ENCODE results near the gene TRIM8.

The TRIM8 gene

GRCh38 chr10:102626026-102626685 is 18.1 kb upstream of the TRIM8 start:
- Histone ChIP-seq H3K4me1 (ENCODE audit: control insufficient read depth, insufficient read depth, low read length) (peaks cover 84% of the 10 kb centered on the region), H3K9ac (ENCODE audit: low read length) (no peak overlapping the region), H3K4me3 (ENCODE audit: low read length) (no peak overlapping the region), H3K27me3 (replicated peaks; ENCODE audit: control insufficient read depth, insufficient read depth, low read length) (no peaks in the 10 kb centered on the region), H3K36me3 (ENCODE audit: control insufficient read depth, insufficient read depth, low read length, severe bottlenecking) (no peaks in the 10 kb centered on the region), H3K9me3 (ENCODE audit: control insufficient read depth, low read length) (no peaks in the 10 kb centered on the region)
- no peak for DNase-seq (ENCODE audit: low read depth)

GRCh38 chr10:102627291-102627735 is 17.0 kb upstream of the TRIM8 start:
- H3K9me3 ChIP-seq (ENCODE audit: control insufficient read depth, low read length) = no peaks in the 10 kb centered on the region
- peak overlapping the region; percentile 85 for H3K9ac ChIP-seq (ENCODE audit: low read length)
- peak overlapping the region; percentile 1 for H3K4me3 ChIP-seq (ENCODE audit: low read length)
- DNase-seq (ENCODE audit: low read depth) = no peak
- H3K27me3 ChIP-seq (replicated peaks; ENCODE audit: control insufficient read depth, insufficient read depth, low read length) = no peaks in the 10 kb centered on the region
- H3K36me3 ChIP-seq (ENCODE audit: control insufficient read depth, insufficient read depth, low read length, severe bottlenecking) = no peaks in the 10 kb centered on the region
- H3K4me1 ChIP-seq (ENCODE audit: control insufficient read depth, insufficient read depth, low read length) = peaks cover 85% of the 10 kb centered on the region

GRCh38 chr10:102627736-102628293 is 16.5 kb upstream of the TRIM8 start:
- Histone ChIP-seq H3K36me3 (ENCODE audit: control insufficient read depth, insufficient read depth, low read length, severe bottlenecking) (no peaks in the 10 kb centered on the region), H3K4me3 (ENCODE audit: low read length) (peak overlapping the region; percentile 7), H3K9me3 (ENCODE audit: control insufficient read depth, low read length) (no peaks in the 10 kb centered on the region), H3K4me1 (ENCODE audit: control insufficient read depth, insufficient read depth, low read length) (peaks cover 90% of the 10 kb centered on the region), H3K9ac (ENCODE audit: low read length) (peak overlapping the region; percentile 85), H3K27me3 (replicated peaks; ENCODE audit: control insufficient read depth, insufficient read depth, low read length) (no peaks in the 10 kb centered on the region)
- peak; percentile 72 for DNase-seq (ENCODE audit: low read depth)

GRCh38 chr10:102628451-102628911 is 15.8 kb upstream of the TRIM8 start:
- Histone ChIP-seq H3K9me3 (ENCODE audit: control insufficient read depth, low read length) (no peaks in the 10 kb centered on the region), H3K4me1 (ENCODE audit: control insufficient read depth, insufficient read depth, low read length) (peaks cover 92% of the 10 kb centered on the region)
- peak; percentile 35 for DNase-seq (ENCODE audit: low read depth)

GRCh38 chr10:102629661-102630614 is 14.3 kb upstream of the TRIM8 start:
- H3K4me3 ChIP-seq (ENCODE audit: low read length) = peak overlapping the region; percentile 2
- peak; percentile 77 for DNase-seq (ENCODE audit: low read depth)
- H3K4me1 ChIP-seq (ENCODE audit: control insufficient read depth, insufficient read depth, low read length) = peaks cover 91% of the 10 kb centered on the region
- peak overlapping the region; percentile 85 for H3K9ac ChIP-seq (ENCODE audit: low read length)
- H3K36me3 ChIP-seq (ENCODE audit: control insufficient read depth, insufficient read depth, low read length, severe bottlenecking) = no peaks in the 10 kb centered on the region
- no peaks in the 10 kb centered on the region for H3K27me3 ChIP-seq (replicated peaks; ENCODE audit: control insufficient read depth, insufficient read depth, low read length)
- no peaks in the 10 kb centered on the region for H3K9me3 ChIP-seq (ENCODE audit: control insufficient read depth, low read length)

More at GRCh38 chr10:102628451-102628911, 15.8 kb upstream of the TRIM8 start:
- no peaks in the 10 kb centered on the region for H3K36me3 ChIP-seq (ENCODE audit: control insufficient read depth, insufficient read depth, low read length, severe bottlenecking)
- H3K9ac ChIP-seq (ENCODE audit: low read length) = peak overlapping the region; percentile 85
- H3K4me3 ChIP-seq (ENCODE audit: low read length) = peak overlapping the region; percentile 7
- no peaks in the 10 kb centered on the region for H3K27me3 ChIP-seq (replicated peaks; ENCODE audit: control insufficient read depth, insufficient read depth, low read length)

- Histone ChIP-seq H3K9me3 (ENCODE audit: control insufficient read depth, low read length) (no peaks in the 10 kb centered on the region), H3K4me3 (ENCODE audit: low read length) (no peak overlapping the region), H3K36me3 (ENCODE audit: control insufficient read depth, insufficient read depth, low read length, severe bottlenecking) (no peaks in the 10 kb centered on the region), H3K4me1 (ENCODE audit: control insufficient read depth, insufficient read depth, low read length) (peaks cover 84% of the 10 kb centered on the region), H3K27me3 (replicated peaks; ENCODE audit: control insufficient read depth, insufficient read depth, low read length) (no peaks in the 10 kb centered on the region), H3K9ac (ENCODE audit: low read length) (peak overlapping the region; percentile 73)
- no peak for DNase-seq (ENCODE audit: low read depth)
These were observed 13.6 kb upstream of the TRIM8 start for GRCh38 chr10:102630663-102631062.

- no peak for DNase-seq (ENCODE audit: low read depth)
- H3K36me3 ChIP-seq (ENCODE audit: control insufficient read depth, insufficient read depth, low read length, severe bottlenecking) = no peaks in the 10 kb centered on the region
- H3K4me3 ChIP-seq (ENCODE audit: low read length) = peak overlapping the region; percentile 47
- peak overlapping the region; percentile 89 for H3K9ac ChIP-seq (ENCODE audit: low read length)
- no peaks in the 10 kb centered on the region for H3K27me3 ChIP-seq (replicated peaks; ENCODE audit: control insufficient read depth, insufficient read depth, low read length)
- H3K4me1 ChIP-seq (ENCODE audit: control insufficient read depth, insufficient read depth, low read length) = peaks cover 76% of the 10 kb centered on the region
- no peaks in the 10 kb centered on the region for H3K9me3 ChIP-seq (ENCODE audit: control insufficient read depth, low read length)
These were observed 12.5 kb upstream of the TRIM8 start for GRCh38 chr10:102631525-102632393.

- Histone ChIP-seq H3K9ac (ENCODE audit: low read length) (peak overlapping the region; percentile 89), H3K36me3 (ENCODE audit: control insufficient read depth, insufficient read depth, low read length, severe bottlenecking) (no peaks in the 10 kb centered on the region), H3K4me3 (ENCODE audit: low read length) (peak overlapping the region; percentile 47), H3K4me1 (ENCODE audit: control insufficient read depth, insufficient read depth, low read length) (peaks cover 68% of the 10 kb centered on the region), H3K27me3 (replicated peaks; ENCODE audit: control insufficient read depth, insufficient read depth, low read length) (no peaks in the 10 kb centered on the region), H3K9me3 (ENCODE audit: control insufficient read depth, low read length) (no peaks in the 10 kb centered on the region)
- DNase-seq (ENCODE audit: low read depth) = peak; percentile 38
These were observed 11.7 kb upstream of the TRIM8 start for GRCh38 chr10:102632394-102633111.

GRCh38 chr10:102633287-102633686 is 11.0 kb upstream of the TRIM8 start:
- H3K4me1 ChIP-seq (ENCODE audit: control insufficient read depth, insufficient read depth, low read length) = peaks cover 61% of the 10 kb centered on the region
- DNase-seq (ENCODE audit: low read depth) = peak; percentile 64
- H3K36me3 ChIP-seq (ENCODE audit: control insufficient read depth, insufficient read depth, low read length, severe bottlenecking) = no peaks in the 10 kb centered on the region
- H3K4me3 ChIP-seq (ENCODE audit: low read length) = peak overlapping the region; percentile 47
- H3K27me3 ChIP-seq (replicated peaks; ENCODE audit: control insufficient read depth, insufficient read depth, low read length) = no peaks in the 10 kb centered on the region
- H3K9ac ChIP-seq (ENCODE audit: low read length) = peak overlapping the region; percentile 89
- no peaks in the 10 kb centered on the region for H3K9me3 ChIP-seq (ENCODE audit: control insufficient read depth, low read length)

GRCh38 chr10:102633848-102634247 is 10.4 kb upstream of the TRIM8 start:
- Histone ChIP-seq H3K4me1 (ENCODE audit: control insufficient read depth, insufficient read depth, low read length) (peaks cover 55% of the 10 kb centered on the region), H3K27me3 (replicated peaks; ENCODE audit: control insufficient read depth, insufficient read depth, low read length) (no peaks in the 10 kb centered on the region), H3K9ac (ENCODE audit: low read length) (peak overlapping the region; percentile 89), H3K4me3 (ENCODE audit: low read length) (peak overlapping the region; percentile 30), H3K36me3 (ENCODE audit: control insufficient read depth, insufficient read depth, low read length, severe bottlenecking) (no peaks in the 10 kb centered on the region), H3K9me3 (ENCODE audit: control insufficient read depth, low read length) (no peaks in the 10 kb centered on the region)
- DNase-seq (ENCODE audit: low read depth) = no peak

Data from adipocyte (in vitro differentiated cells).